ENCODE measurements around the gene CIB2.

Gene CIB2

GRCh38 chr15:78061963-78062427, 69.2 kb downstream of the CIB2 start:
- TF ChIP-seq, protein P1, sequence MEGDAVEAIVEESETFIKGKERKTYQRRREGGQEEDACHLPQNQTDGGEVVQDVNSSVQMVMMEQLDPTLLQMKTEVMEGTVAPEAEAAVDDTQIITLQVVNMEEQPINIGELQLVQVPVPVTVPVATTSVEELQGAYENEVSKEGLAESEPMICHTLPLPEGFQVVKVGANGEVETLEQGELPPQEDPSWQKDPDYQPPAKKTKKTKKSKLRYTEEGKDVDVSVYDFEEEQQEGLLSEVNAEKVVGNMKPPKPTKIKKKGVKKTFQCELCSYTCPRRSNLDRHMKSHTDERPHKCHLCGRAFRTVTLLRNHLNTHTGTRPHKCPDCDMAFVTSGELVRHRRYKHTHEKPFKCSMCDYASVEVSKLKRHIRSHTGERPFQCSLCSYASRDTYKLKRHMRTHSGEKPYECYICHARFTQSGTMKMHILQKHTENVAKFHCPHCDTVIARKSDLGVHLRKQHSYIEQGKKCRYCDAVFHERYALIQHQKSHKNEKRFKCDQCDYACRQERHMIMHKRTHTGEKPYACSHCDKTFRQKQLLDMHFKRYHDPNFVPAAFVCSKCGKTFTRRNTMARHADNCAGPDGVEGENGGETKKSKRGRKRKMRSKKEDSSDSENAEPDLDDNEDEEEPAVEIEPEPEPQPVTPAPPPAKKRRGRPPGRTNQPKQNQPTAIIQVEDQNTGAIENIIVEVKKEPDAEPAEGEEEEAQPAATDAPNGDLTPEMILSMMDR (IDR thresholded peaks at IDR 0.05; ENCODE audit: low read depth, low read length, missing control alignments), result no peak
- H3K4me3 ChIP-seq (replicated peaks; ENCODE audit: low read depth, low read length), result peak overlapping the region; percentile 29
- no peak for DNase-seq (ENCODE audit: extremely low read depth, low read depth)

DNA sequence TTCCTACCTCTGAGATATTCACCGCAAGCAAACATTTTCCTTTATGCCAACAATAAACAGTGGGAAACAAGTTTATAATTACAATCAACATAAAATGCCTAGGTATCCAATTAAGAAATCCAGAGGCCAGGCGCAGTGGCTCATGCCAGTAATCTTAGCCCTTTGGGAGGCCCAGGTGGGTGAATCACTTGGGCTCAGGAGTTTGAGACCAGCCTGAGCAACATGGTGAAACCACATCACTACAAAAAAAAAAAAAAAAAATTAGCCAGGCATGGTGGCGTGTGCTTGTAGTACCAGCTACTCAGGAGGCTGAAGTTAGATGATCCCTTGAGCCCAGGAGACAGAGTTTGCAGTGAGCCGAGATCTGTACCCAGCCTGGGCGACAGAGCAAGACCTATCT, 71.0 kb downstream of the CIB2 start:
- no peak for DNase-seq (ENCODE audit: extremely low read depth, low read depth)
- H3K4me3 ChIP-seq (replicated peaks; ENCODE audit: low read depth, low read length), result no peak overlapping the region
- TF ChIP-seq, protein P1 (IDR thresholded peaks at IDR 0.05; ENCODE audit: low read depth, low read length, missing control alignments), result no peak

DNA sequence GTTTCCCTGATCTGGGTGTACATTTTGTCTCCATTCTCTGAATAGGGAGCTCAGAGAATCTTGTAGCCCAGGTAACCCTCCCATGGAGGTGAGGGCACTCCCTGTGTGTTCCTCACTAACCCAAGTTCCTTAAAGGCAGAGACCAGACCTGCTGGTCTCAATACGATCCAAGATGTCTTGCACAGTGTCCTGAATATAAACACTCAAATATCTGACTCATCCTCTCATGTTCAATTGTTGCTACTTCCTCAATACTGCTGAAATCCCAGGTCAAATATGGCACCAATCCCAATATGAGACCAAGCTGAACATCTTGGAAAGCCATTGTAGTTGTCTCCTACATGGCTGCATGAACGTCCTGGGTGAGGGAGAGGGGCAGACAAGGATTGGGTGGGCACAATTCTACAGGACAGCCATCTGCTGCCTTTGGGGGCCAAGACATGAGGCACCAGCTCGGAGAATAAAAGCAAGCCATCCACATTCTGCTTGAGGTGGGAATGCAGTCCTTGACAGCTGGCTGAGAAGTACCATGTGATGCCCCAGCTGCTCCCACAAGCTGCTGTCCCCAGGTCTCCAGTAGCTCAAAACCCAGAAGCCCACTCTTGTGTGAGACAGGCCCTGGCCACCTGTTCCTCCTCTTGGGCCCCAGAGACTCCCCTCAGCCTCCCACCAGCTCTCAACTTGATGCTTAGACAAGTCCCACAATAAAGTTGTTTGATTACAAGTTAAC, 72.0 kb downstream of the CIB2 start:
- TF ChIP-seq, protein P1 (IDR thresholded peaks at IDR 0.05; ENCODE audit: low read depth, low read length, missing control alignments), result no peak
- no peak for DNase-seq (ENCODE audit: extremely low read depth, low read depth)
- H3K4me3 ChIP-seq (replicated peaks; ENCODE audit: low read depth, low read length), result no peak overlapping the region

- TF ChIP-seq, protein P1 (IDR thresholded peaks at IDR 0.05; ENCODE audit: low read depth, low read length, missing control alignments), result no peak
- H3K4me3 ChIP-seq (replicated peaks; ENCODE audit: low read depth, low read length), result no peak overlapping the region
- no peak for DNase-seq (ENCODE audit: extremely low read depth, low read depth)
Observed at GRCh38 chr15:78058401-78058935, 72.8 kb downstream of the CIB2 start.

GRCh38 chr15:78057803-78058202, 73.4 kb downstream of the CIB2 start:
- TF ChIP-seq, protein P1 (IDR thresholded peaks at IDR 0.05; ENCODE audit: low read depth, low read length, missing control alignments), result no peak
- H3K4me3 ChIP-seq (replicated peaks; ENCODE audit: low read depth, low read length), result no peak overlapping the region
- DNase-seq (ENCODE audit: extremely low read depth, low read depth), result no peak

- no peak for DNase-seq (ENCODE audit: extremely low read depth, low read depth)
- no peak overlapping the region for H3K4me3 ChIP-seq (replicated peaks; ENCODE audit: low read depth, low read length)
- TF ChIP-seq, protein P1 (IDR thresholded peaks at IDR 0.05; ENCODE audit: low read depth, low read length, missing control alignments), result no peak
Observed at GRCh38 chr15:78056714-78057269, 74.5 kb downstream of the CIB2 start.
